ENCODE data around the gene METRNL.
"Not testable (repeated sequence)": the region's sequence is repeated elsewhere in the genome, so short reads cannot be mapped to it uniquely, and the experiment has no call there.

DNA sequence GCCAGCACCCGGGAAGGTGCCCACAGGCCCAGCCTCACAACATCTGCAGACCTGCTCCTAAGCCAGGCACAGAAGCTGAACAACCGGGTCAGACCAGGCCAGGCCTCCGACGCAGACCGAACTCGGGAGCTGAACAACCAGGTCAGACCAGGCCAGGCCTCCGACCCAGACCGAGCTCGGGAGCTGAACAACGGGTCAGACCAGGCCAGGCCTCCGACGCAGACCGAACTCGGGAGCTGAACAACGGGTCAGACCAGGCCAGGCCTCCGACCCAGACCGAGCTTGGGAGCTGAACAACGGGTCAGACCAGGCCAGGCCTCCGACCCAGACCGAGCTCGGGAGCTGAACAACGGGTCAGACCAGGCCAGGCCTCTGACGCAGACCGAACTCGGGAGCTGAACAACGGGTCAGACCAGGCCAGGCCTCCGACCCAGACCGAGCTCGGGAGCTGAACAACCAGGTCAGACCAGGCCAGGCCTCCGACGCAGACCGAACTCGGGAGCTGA lies 47.4 kb upstream of the METRNL start:
- TF ChIP-seq, protein P1, sequence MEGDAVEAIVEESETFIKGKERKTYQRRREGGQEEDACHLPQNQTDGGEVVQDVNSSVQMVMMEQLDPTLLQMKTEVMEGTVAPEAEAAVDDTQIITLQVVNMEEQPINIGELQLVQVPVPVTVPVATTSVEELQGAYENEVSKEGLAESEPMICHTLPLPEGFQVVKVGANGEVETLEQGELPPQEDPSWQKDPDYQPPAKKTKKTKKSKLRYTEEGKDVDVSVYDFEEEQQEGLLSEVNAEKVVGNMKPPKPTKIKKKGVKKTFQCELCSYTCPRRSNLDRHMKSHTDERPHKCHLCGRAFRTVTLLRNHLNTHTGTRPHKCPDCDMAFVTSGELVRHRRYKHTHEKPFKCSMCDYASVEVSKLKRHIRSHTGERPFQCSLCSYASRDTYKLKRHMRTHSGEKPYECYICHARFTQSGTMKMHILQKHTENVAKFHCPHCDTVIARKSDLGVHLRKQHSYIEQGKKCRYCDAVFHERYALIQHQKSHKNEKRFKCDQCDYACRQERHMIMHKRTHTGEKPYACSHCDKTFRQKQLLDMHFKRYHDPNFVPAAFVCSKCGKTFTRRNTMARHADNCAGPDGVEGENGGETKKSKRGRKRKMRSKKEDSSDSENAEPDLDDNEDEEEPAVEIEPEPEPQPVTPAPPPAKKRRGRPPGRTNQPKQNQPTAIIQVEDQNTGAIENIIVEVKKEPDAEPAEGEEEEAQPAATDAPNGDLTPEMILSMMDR (IDR thresholded peaks at IDR 0.05) = not testable (repeated sequence)
- TF ChIP-seq POLR2A (IDR thresholded peaks at IDR 0.05); POLR2AphosphoS5 (IDR thresholded peaks at IDR 0.05; ENCODE audit: insufficient read depth in 1 of 2, low read depth in 1 of 2): not testable (repeated sequence)
